HG02973 (cell line): ENCODE measurements around the gene PIGBOS1.
"Not testable (repeated sequence)": the region's sequence is repeated elsewhere in the genome, so short reads cannot be mapped to it uniquely, and the experiment has no call there.

Experiments
- ATAC-seq: cut with Tn5 transposase; IDR thresholded peaks from one replicate; pipeline ENCODE4 v1.9.1; 2021; ENCODE audit warnings: moderate library complexity; ENCODE audit not compliant: unreplicated experiment

PIGBOS1 gene, protein sequence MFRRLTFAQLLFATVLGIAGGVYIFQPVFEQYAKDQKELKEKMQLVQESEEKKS

DNA sequence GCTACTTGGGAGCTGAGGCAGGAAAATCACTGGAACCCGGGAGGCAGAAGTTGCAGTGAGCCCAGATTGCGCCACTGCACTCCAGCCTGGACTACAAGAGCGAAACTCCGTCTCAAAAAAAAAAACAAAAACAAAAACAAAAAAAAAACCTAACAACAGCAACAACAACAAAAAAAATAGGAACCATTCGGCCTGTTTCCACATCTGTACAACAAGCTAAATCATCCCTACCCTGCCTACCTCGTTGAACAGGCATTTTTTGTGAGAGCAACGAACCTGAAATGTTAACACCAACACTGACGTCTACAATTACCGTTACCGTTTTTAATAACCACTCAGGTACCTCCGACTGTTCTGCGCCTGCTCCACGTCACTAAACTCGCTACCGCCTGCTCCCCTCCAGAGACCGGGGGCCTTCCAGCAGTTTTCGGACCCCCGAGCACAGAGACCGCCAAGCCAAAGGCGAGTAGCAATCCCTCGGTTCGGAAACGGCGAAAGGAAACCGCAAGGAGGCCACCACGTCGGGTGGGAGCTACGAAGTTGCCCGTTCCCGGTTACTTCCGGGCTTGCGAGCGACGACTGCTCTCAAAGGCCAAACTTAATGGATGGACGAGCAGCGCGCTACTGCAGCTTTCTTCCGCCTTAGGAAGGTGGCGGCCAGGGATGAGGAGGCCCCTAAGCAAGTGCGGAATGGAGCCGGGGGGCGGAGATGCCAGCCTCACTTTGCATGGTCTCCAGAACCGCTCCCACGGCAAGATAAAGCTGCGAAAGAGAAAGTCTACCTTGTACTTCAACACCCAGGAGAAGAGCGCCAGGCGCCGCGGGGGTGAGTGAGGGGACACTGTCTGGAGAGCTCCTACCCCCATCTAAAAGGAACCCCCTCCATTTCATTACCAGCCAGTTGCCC lies at the start of gene PIGBOS1, which contains the start of gene PIGB:
TSS of gene PIGBOS1 (minus strand) at position 536 of the 907 bp plus-strand sequence. CDS start 1,331 bp downstream, outside the sequence.
TSS of gene PIGB (plus strand) at position 635 of the 907 bp plus-strand sequence. CDS start at position 664, 29 bp downstream.
- ATAC-seq = peak; percentile 87

DNA sequence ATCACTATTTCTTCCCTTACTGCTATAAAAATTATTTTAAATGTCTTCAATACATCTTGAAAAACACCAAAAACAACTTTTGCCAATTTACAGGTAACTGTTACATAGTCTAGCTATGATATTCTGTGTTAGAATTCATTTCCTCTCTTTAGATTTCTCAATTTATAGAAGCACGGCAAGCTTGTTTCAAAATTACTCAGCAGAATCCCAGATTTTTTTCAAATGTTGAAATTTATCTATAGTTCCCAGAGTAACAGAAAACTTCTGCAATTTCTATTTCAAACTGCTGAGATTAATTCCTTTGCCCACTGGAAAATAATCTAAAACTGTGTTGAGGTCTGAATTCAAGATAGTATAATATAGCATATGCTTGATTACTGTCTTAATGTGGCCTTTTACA lies 48.1 kb upstream of the PIGBOS1 start:
- ATAC-seq = no peak

DNA sequence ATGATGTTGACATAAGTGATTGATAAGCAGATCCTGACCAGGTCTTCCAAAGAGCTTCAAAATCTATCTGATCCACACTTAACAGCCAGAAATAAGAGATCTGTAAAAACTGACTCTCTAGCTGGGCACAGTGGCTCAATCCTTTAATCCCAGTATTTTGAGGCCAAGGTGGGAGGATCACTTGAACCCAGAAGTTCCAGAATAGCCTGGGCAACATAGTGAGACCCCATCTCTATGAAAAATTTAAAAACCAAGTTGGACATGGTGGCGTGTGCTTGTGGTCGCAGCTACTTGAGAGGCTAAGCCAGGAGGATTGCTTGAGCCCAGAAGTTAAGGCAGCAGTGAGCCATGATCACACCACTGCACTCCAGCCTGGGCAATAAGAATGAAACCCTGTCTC lies 43.7 kb upstream of the PIGBOS1 start:
- no peak for ATAC-seq

DNA sequence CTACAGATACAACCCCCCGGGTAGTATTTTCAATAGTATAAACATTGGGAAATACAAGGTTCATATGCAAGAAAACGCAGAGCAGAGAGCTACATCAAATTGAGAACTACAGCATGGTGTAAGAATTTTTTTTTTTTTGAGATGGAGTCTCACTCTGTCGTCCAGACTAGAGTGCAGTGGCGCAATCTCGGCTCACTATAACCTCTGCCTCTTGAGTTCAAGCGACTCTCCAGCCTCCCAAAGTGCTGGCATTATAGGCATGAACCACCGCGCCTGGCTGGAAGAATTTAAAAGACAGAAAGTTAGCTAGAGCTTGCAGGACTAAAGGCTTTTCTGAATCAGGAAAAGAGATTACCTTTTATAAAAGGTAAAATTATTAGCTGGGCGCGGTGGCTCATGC lies 42.1 kb upstream of the PIGBOS1 start:
- ATAC-seq = no peak

DNA sequence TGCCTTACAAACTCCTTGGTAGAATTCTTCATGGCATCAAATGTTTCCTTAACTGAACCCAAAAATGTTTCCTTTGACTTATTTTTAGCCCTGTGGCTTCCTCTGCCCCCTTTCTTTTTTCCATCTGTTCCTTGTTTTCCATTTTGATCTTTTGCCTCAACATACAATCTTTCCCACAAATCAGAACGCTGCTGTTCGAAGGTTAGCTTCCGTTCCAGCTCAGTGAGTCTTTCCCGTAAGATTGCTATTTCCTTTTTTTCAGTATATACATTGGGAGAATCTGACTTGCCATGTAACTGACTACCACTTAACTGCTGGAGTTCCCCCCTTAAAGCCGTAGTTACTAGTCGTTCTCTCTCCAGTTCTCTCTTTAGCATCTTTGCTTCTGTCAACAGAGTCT lies 41.3 kb upstream of the PIGBOS1 start:
- no peak for ATAC-seq

DNA sequence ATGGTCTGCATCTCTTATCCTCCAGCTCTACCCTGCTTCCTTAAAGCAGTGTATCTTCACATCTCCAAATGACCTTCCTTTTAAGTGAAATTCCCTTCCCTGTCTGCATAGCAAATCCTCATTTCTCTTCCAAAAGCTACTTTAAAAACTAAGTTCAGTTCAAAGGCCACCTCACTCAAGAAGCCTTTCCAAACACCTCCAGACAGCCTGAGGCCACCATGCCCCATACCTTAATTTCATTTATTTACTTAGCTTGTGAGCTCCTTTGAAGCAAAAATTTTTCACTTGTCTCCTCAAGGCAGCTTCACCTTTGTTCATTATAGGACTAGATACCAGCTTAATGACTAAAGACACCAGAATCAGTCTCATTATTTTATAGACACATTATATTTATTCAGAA lies 39.5 kb upstream of the PIGBOS1 start:
- no peak for ATAC-seq

DNA sequence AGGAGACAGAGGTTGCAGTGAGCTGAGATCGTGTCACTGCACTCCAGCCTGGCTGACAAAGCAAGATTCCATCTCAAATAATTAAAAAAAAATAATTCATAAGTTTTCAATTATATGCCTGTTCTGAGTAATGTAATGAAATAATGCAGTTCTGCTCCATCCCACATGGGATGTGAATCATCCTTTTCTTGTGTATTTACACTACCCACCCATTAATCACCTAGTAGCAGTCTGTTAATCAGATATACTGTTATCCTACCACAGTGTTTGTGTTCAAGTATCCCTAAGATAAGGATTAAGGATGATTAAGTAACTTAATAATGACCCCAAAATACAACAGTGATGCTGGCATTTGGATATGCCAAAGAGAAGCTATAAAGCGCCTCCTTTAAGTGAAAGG lies 38.9 kb upstream of the PIGBOS1 start:
- no peak for ATAC-seq

DNA sequence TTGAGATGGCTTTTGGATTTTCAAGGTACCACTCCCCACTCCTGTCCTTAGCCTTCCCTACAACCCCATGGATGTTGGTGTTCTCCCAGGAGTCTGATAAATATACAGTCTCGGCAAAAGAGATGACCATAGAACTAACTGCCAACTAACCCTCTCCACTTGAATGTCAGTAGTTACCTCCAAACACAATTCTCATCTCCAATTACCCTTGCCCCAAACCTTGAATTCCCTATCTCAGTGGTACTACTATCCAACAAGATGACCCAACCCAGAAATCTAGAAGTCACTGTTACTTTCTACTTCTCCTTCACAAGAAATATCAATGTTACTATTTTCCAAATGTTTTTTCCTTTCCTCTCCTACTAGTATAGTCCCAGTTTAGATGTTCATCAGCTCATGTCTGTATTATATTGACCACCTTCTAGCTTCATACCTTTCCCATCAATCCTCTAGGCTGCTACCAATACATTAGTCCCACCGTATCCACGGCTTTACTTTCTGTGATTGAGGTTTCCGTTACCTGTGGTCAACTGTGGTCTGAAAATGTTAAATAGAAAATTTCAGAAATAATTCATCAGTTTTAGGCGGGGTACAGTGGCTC lies 38.2 kb upstream of the PIGBOS1 start:
- no peak for ATAC-seq

DNA sequence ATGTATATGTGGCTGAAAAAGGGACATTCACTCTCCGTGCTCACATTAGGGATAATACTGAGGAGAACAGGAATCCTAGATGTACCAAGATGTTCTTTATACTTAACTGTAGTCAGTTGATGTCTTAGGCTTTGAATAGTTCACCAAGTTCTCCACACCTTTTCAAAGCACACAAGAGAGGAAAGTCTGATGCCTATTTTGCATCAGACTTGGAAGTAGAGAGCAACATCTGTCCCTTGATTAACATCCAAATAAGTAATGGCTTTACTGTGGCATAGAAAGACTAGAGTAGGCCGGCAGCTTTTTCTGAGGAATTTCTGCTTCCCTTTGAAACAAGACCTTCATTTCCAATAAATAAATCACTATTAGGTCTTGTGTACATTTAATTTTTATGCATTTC lies 34.1 kb upstream of the PIGBOS1 start:
- ATAC-seq = no peak

DNA sequence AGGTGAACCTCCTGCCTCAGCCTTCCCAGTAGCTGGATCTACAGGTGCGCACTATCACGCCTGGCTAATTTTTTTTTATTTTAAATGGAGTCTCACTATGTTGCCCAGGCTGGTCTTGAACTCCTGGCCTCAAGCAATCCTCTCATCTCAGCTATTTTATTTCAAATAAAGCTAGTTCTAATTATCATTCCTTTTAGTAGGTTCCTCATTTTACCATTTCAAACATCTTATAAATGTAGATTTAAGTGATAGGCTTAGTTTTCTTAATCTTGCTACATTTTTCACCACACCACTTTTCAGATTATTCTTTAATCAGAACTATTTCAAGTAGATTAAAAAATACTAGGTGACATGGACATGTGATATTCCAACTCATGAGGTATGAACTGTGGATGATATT lies 30.4 kb upstream of the PIGBOS1 start:
- no peak for ATAC-seq

DNA sequence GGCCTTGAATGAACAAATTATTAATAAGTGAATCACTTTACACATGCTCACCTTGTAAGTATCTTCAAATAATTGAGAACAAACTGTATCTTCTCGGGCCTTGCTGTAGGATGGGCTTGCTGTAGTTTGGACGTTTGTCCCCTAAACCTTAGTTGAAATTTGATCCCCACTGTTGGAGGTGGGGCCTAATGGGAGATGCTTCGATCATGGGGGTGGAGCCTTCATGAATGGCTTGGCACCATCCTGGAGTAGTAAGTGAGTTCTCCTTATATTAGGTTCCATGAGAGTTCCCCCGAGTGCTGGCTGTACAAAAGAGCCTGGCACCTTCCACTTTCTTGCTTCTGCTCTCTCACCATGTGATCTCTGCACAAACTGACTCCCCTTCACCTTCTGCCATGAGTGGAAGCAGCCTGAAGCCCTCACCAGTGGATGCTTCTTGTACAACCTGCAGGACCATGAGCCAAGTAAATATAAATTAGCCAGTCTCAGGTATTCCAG lies 29.4 kb upstream of the PIGBOS1 start:
- no peak for ATAC-seq

DNA sequence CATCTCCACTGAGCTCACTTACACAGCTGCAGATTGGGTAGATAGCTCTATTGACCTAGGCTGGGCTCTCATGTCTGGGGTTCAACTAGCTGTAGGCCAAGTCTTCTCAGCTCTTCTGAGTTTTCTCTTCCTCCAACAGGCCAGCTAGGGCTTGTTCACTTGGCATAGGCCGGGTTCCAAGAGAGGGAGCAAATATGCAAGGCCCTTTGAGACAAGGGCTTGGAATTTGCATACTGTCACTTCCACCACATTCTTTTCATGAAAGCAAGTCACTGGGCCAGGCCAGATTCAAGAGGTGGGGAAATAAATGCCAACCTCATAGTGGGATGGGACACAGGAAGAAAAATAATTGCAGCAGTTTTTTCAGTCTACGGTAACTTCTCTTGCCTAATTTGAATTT lies 25.3 kb upstream of the PIGBOS1 start:
- ATAC-seq = no peak

DNA sequence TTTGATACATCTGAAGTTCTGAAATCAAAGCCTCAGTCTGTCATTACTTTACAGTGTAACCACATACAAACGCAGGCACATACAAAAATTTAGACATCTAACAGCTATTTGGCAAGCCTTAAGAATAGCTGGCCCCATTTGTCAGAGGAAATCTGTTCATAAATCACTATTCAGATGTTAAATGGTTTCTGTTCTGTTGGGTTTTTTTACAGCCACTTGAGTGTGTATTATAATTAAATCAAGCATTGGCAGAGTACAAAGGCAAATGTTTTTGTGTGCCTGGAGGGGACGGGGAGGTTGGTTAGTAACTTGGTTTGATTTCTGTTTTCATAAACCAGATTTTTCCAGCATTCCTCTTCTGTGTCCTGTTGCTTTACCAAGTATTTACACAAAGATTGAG lies 24.2 kb upstream of the PIGBOS1 start:
- ATAC-seq = no peak

DNA sequence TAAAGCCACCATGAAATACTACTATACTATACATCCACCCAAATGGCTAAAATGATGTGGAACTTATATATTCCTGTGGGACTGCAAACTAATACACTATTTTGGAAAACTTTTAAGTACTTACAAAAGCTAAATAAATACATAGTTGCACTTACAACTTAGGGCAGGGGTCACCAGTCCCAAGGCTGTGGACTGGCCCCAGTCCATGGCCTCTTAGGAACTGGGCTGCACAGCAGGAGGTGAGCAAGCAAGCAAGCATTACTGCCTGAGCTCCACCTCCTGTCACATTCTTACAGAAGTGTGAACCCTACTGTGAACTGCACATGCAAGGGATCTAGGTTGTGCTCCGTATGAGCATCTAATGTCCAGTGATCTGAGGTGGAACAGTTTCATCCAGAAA lies 18.2 kb upstream of the PIGBOS1 start:
- ATAC-seq = no peak

DNA sequence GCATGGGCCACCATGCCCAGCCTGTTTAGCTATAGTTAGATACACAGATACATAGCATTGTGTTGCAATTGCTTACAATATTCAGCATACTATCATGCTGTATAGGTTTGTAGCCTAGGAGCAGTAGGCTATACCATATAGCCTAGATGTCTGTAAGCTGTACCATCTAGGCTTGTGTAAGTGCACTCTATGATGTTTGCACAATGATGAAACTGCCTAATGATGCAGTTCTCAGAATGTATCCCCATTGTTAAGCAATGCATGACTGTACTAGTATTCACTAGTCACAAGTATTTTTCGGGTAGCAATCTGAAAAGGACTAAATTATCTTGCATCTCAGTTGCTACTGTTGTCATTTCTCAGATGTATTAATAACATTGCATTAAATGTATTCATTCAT lies 16.1 kb upstream of the PIGBOS1 start:
- ATAC-seq = no peak

DNA sequence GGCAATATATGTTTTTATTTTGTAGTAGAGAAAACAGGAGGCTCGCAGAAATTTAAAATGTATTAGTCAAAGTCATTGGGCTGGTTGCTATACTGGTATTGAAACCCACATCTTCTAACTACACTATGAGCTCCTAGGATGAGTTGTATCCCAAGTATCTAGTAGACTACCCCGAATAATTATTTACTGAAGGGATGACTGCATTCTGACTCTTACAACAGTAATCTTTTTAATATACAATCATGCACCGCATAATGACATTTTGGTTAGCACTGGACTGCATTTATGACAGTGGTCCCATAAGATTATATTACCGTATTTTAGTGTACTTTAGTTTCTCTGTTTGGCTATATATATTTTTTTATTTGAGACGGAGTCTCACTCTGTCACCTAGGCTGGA lies 15.4 kb upstream of the PIGBOS1 start:
- no peak for ATAC-seq

DNA sequence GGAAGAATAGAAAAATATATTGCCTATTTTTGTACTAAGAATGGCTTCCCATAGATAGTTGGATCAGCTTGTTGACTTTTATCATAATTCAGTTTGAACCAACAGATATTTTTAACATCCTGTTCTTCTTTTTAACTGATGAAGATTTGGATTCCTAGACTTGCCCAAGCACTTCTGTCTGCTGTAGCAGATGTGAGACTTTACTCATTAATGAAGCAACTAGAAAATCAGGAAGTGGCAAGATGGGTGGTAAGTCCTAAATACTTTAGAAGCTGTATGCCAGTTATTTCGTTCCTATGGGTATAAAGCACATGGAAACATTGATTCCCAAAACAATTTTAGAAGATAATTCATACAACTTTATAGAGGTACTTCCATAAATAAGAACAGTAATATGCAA lies 8.5 kb upstream of the PIGBOS1 start:
- ATAC-seq = no peak

DNA sequence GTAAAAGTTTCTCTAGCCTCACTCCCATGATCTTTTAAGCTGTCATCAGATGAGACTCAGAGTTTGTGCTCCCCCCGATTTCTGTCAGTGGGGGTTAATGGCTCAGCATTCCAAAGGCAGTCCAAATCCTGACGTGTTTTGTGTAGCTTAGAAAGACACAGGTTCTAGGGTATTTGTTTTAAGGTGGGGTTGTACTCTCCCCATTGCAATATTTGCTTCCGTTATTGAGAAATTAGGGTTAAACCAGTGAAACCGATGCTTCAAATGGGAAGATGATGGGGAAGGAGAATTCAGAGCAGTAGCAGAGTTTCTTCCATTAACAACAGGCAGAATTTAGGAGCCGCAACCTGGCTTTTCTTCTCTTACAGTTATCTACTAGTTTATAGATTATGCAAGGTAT lies 3.5 kb upstream of the PIGBOS1 start:
- ATAC-seq = no peak

DNA sequence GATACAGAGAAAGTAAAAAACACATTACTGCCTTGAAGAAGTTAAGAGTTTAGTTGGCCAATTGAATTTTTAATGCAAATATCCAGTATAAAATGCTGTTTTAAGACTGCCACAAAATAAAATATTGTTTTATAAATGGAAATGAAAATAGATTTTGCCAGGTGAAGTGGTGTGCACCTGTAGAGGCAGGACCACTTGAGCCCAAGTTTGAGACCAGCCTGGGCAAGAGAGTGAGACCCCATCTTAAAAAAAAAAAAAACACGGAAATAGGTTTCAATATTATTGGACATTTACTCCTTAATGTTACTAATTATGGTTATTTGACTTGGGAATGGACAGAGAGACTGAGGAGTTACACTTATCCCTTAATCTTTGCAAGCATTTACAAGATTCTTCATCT lies 2.0 kb upstream of the PIGBOS1 start:
- ATAC-seq = no peak

DNA sequence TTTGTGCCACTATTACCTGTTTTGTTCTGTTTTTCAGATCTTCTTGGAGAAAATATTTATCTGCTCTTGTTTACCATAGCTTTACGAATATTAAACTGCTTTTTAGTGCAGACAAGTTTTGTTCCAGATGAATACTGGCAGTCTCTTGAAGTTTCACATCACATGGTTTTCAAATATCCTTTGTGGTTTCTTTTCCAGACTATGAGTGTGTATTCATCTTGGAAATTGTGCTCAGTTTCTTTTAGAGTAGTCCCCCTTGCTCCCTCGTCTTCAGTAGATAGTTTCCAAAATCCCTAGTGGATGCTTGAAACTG lies 1.3 kb upstream of the PIGBOS1 start:
- no peak for ATAC-seq

DNA sequence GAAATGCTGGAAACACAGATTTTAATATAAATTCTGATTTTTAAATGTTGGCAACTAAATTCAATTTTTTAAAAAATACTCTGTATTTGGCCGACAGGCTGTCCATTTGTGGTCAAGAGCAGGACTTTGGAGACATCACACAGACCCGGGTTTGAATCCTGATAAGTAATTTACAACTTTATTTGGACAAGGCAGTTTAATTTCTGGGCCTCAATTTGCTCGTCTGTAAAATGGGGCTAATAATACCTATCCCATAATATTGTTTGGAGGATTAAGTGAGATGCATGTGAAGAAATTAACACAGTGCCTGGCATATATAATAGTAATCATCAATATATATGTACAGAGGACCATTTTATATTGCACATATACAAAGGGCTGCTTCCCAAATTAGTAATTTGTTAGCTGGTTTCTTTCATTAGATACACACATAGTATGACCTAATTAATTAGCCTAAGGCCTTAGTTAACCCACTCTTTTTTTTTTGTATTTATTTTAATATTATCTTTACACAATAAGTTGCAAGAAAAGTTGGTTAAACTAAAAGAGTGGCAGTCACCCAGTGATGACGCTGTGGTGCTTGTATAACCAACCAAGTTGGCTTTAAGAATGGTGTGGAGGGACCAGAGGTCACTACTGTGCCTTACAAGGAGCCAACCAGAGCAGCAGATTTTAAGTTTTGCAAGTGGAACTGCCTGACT lies 764 bp upstream of the PIGBOS1 start:
- ATAC-seq = no peak

DNA sequence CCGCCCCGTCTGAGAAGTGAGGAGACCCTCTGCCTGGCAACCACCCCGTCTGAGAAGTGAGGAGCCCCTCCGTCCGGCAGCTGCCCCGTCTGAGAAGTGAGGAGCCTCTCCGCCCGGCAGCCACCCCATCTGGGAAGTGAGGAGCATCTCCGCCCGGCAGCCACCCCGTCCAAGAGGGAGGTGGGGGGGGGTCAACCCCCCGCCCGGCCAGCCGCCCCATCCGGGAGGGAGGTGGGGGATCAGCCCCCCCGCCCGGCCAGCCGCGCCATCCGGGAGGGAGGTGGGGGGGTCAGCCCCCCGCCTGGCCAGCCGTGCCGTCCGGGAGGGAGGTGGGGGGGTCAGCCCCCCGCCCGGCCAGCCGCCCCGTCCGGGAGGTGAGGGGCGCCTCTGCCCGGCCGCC lies 16.1 kb downstream of the PIGBOS1 start:
- ATAC-seq = not testable (repeated sequence)
